Measurements from ENCODE around the gene EPS15.

- TF ChIP-seq HIC1 (tag by site-specific recombination; IDR thresholded peaks at IDR 0.05) = no peak
- TF ChIP-seq CTCF (tag by site-specific recombination; IDR thresholded peaks at IDR 0.05) = no peak
- no peak for TF ChIP-seq ZIC2 (tag by site-specific recombination; IDR thresholded peaks at IDR 0.05)
- TF ChIP-seq ZBTB26 (tag by site-specific recombination; optimal IDR thresholded peaks at IDR 0.05) = no peak
- TF ChIP-seq ZNF223 (tag by site-specific recombination; IDR thresholded peaks at IDR 0.05) = no peak
- no peak for TF ChIP-seq ZNF501 (tag by site-specific recombination; IDR thresholded peaks at IDR 0.05)
- no peak for TF ChIP-seq MEIS1 (CRISPR knock-in tag; IDR thresholded peaks at IDR 0.05; ENCODE audit: borderline replicate concordance)
- TF ChIP-seq ZNF174 (tag by site-specific recombination; IDR thresholded peaks at IDR 0.05) = no peak
- no peak for TF ChIP-seq ZNF404 (tag by site-specific recombination; IDR thresholded peaks at IDR 0.05)
- TF ChIP-seq PRDM10 (tag by site-specific recombination; IDR thresholded peaks at IDR 0.05) = no peak
These were observed 145.2 kb downstream of the EPS15 start for GRCh38 chr1:51373898-51374297.
